ENCODE data around the gene TMEM237.

The TMEM237 gene

GRCh38 chr2:201628545-201628944, 14.8 kb downstream of the TMEM237 start:
- in situ Hi-C loops (cut with MboI; ENCODE audit: low sequenced_read_pairs), result no loop called here
- Histone ChIP-seq H3K27me3 (ENCODE audit: low read depth) (no peaks in the 10 kb centered on the region), H3K4me1 (0 out of 2 replicates have a peak, but pooled peaks cover 5% of the 10 kb centered on the region), H3K36me3 (replicated peaks) (peaks cover 13% of the 10 kb centered on the region; the same call in 1 of the 2 replicates), H3K9me3 (no peaks in the 10 kb centered on the region), H3K4me3 (no peak overlapping the region)
- DNase-seq (ENCODE audit: low spot score in 2 of 2), result no peak

DNA sequence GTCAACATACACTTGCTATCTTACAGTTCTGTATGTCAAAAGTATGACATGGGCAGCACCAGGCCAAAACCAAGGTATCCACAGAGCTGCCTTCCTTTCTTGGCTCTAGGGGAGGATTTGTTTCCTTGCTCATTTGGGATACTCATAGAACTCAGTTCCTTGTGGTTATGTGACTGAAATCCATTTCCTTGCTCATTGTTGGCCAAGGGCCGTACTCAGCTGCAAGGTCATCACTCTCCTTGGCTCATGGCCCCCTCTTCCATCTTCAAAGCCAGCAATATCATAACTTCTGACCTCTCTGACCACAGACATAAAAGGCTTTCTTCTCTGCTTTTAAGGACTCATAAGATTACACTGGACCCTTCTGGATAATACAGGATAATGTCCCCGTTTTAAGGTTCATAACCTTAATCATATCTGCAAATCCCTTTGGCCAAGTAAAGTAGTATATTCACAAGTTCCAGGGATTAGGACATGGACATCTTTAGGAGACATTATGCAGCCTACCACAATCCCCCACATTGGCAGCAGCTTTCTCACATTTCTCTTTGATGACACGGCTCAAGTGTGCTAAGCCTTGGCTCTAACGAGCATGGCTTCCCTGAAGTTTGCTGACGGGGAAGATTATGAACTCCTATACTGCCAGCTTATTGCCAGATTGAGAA, 20.9 kb downstream of the TMEM237 start:
- H3K9me3 ChIP-seq, result no peaks in the 10 kb centered on the region
- no peaks in the 10 kb centered on the region for H3K27me3 ChIP-seq (ENCODE audit: low read depth)
- in situ Hi-C loops (cut with MboI; ENCODE audit: low sequenced_read_pairs), result no loop called here
- H3K36me3 ChIP-seq (replicated peaks), result no peaks in the 10 kb centered on the region
- H3K4me3 ChIP-seq, result no peak overlapping the region
- no peak for DNase-seq (ENCODE audit: low spot score in 2 of 2)
- no peaks in the 10 kb centered on the region for H3K4me1 ChIP-seq

- in situ Hi-C loops (cut with MboI; ENCODE audit: low sequenced_read_pairs), result no loop called here
- no peaks in the 10 kb centered on the region for H3K9me3 ChIP-seq
- no peaks in the 10 kb centered on the region for H3K27me3 ChIP-seq (ENCODE audit: low read depth)
These were observed 21.9 kb downstream of the TMEM237 start for GRCh38 chr2:201621293-201621999.

DNA sequence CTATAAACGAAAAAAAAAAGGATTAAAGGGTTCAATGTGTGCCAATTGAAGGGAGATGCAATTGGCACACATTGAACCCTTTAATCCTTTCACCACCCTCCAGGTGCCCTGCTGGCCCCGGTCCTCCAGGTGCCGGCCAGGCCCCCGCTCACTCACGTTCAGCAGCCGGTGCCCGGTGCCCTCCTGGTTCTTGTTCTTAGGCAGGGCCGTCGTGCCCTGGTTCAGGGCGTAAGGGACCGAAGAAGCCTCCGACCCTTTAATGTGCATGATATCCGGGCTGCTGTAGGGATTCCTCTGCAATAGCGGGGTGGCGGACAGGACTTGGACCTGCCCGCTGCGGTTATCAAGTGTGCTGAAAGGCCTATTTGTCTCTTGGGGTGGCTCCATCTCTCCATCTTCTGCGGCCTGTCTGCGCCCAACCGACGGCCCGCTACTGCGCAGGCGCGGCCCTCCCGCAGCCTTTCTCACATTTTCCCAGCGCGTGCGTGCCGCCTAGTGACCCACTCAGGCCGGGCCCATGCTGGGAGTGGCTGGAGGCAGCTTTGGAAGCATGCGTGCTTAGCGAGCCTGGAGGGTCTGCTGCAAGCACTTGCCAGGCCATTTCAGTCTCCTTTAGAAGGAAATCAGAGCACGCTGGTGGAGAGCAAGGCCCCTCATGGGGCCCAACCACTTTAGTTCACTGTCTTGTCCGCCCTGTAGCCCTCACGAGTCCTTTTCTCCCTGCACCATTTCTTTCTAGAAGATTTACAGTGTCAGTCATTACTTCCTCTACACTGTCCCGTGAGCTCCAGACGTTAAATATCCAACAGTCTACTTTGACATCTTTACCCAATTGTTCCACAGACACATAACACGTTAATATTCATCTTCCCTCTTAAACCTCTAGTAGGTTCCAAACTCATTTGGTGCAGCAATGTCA, 24.3 kb downstream of the TMEM237 start:
- Histone ChIP-seq H3K36me3 (replicated peaks) (no peaks in the 10 kb centered on the region), H3K27me3 (ENCODE audit: low read depth) (no peaks in the 10 kb centered on the region), H3K9me3 (no peaks in the 10 kb centered on the region), H3K4me3 (no peak overlapping the region), H3K4me1 (no peaks in the 10 kb centered on the region)
- no peak for DNase-seq (ENCODE audit: low spot score in 2 of 2)
- in situ Hi-C loops (cut with MboI; ENCODE audit: low sequenced_read_pairs), result no loop called here

More at GRCh38 chr2:201621293-201621999, 21.9 kb downstream of the TMEM237 start:
- H3K4me3 ChIP-seq, result no peak overlapping the region
- DNase-seq (ENCODE audit: low spot score in 2 of 2), result no peak
- no peaks in the 10 kb centered on the region for H3K36me3 ChIP-seq (replicated peaks)
- no peaks in the 10 kb centered on the region for H3K4me1 ChIP-seq

- in situ Hi-C loops (cut with MboI; ENCODE audit: low sequenced_read_pairs), result no loop called here
- H3K36me3 ChIP-seq (replicated peaks), result no peaks in the 10 kb centered on the region
- H3K27me3 ChIP-seq (ENCODE audit: low read depth), result peaks cover 23% of the 10 kb centered on the region
- DNase-seq (ENCODE audit: low spot score in 2 of 2), result no peak
- H3K4me3 ChIP-seq, result no peak overlapping the region
- no peaks in the 10 kb centered on the region; the same call in 1 of the 2 replicates for H3K9me3 ChIP-seq
- no peaks in the 10 kb centered on the region; the same call in 1 of the 2 replicates for H3K4me1 ChIP-seq
These were observed 35.3 kb downstream of the TMEM237 start for GRCh38 chr2:201608021-201608420.

DNA sequence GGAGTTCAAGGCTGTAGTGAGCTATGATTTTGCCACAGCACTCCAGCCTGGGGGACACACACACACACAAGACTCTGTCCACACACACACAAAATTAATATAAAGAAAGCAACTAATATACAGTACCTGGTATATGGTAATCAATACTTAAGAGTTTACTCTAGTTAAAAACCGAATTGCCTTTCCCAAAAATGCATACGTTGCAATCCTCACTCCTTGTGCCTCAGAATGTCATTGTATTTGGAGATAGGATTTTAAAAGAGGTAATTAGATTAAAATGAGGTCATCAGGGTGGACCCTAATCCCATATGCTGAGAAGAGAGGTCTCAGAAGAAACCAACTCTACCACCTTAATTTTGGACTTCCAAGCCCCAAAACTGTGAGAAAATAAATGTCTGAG, 35.7 kb downstream of the TMEM237 start:
- no peak overlapping the region for H3K4me3 ChIP-seq
- in situ Hi-C loops (cut with MboI; ENCODE audit: low sequenced_read_pairs), result no loop called here
- no peaks in the 10 kb centered on the region; the same call in 1 of the 2 replicates for H3K9me3 ChIP-seq
- H3K27me3 ChIP-seq (ENCODE audit: low read depth), result peaks cover 24% of the 10 kb centered on the region
- H3K4me1 ChIP-seq, result peaks cover 4% of the 10 kb centered on the region
- DNase-seq (ENCODE audit: low spot score in 2 of 2), result no peak
- no peaks in the 10 kb centered on the region for H3K36me3 ChIP-seq (replicated peaks)

GRCh38 chr2:201600906-201601305, 42.4 kb downstream of the TMEM237 start:
- in situ Hi-C loops (cut with MboI; ENCODE audit: low sequenced_read_pairs), result no loop called here
- Histone ChIP-seq H3K27me3 (ENCODE audit: low read depth) (peaks cover 22% of the 10 kb centered on the region), H3K4me3 (no peak overlapping the region), H3K9me3 (peaks cover 2% of the 10 kb centered on the region; the same call in 1 of the 2 replicates), H3K4me1 (peaks cover 4% of the 10 kb centered on the region), H3K36me3 (replicated peaks) (no peaks in the 10 kb centered on the region)
- no peak for DNase-seq (ENCODE audit: low spot score in 2 of 2)

DNA sequence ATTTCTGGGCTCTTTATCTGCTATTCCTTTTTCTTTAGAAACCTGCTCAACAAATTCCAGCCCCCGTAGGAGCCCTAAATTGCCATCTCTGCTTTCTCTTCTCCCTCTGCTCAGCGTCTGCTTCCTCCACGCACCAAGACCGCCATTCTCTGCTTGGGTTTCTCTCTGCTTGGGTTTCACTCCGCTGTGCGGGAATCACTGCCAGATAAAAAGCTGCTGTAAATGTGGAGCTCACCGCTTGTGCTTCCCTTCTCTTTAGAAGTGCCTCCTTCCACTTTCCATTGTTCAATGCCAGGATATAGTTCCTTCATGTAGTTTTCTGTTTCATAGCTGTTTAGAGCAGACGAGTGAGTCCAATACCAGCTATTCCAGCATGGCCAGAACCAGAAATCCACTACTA, 45.9 kb downstream of the TMEM237 start:
- Histone ChIP-seq H3K4me3 (no peak overlapping the region), H3K36me3 (replicated peaks) (no peaks in the 10 kb centered on the region), H3K4me1 (no peaks in the 10 kb centered on the region), H3K9me3 (peaks cover 2% of the 10 kb centered on the region; the same call in 1 of the 2 replicates), H3K27me3 (ENCODE audit: low read depth) (no peaks in the 10 kb centered on the region)
- in situ Hi-C loops (cut with MboI; ENCODE audit: low sequenced_read_pairs), result no loop called here
- no peak for DNase-seq (ENCODE audit: low spot score in 2 of 2)

GRCh38 chr2:201580486-201580885, 62.8 kb downstream of the TMEM237 start:
- in situ Hi-C loops (cut with MboI; ENCODE audit: low sequenced_read_pairs), result no loop called here
- no peak for DNase-seq (ENCODE audit: low spot score in 2 of 2)
- H3K9me3 ChIP-seq, result no peaks in the 10 kb centered on the region

GRCh38 chr2:201579536-201579935, 63.8 kb downstream of the TMEM237 start:
- H3K9me3 ChIP-seq, result no peaks in the 10 kb centered on the region
- H3K27me3 ChIP-seq (ENCODE audit: low read depth), result 0 out of 2 replicates have a peak, but pooled peaks cover 6% of the 10 kb centered on the region
- H3K4me1 ChIP-seq, result no peaks in the 10 kb centered on the region
- no peak overlapping the region for H3K4me3 ChIP-seq
- no peaks in the 10 kb centered on the region for H3K36me3 ChIP-seq (replicated peaks)
- DNase-seq (ENCODE audit: low spot score in 2 of 2), result no peak
- in situ Hi-C loops (cut with MboI; ENCODE audit: low sequenced_read_pairs), result no loop called here

More at GRCh38 chr2:201580486-201580885, 62.8 kb downstream of the TMEM237 start:
- Histone ChIP-seq H3K4me1 (no peaks in the 10 kb centered on the region), H3K4me3 (no peak overlapping the region), H3K27me3 (ENCODE audit: low read depth) (peaks cover 12% of the 10 kb centered on the region), H3K36me3 (replicated peaks) (no peaks in the 10 kb centered on the region)

DNA sequence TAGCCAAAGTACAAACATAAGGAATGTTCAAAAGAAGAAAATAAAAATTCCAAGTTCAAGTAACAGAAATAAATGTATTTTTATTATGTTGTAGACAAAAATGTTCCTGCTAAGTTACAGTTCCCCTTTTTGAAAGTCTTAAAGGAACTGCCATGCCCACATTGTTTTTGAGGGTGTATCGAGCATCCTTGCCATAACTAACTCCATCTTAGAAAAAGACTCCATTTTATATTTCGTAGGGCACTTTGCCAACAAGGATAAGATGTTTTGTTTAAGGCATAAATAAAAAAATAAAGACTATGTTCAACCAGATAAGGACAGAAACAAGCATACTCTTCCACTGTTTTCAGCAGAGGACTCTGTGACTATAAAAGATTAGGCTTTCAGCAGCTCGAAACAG, 67.3 kb downstream of the TMEM237 start:
- in situ Hi-C loops (cut with MboI; ENCODE audit: low sequenced_read_pairs), result no loop called here
- no peaks in the 10 kb centered on the region for H3K9me3 ChIP-seq
- H3K36me3 ChIP-seq (replicated peaks), result no peaks in the 10 kb centered on the region
- H3K27me3 ChIP-seq (ENCODE audit: low read depth), result 0 out of 2 replicates have a peak, but pooled peaks cover 9% of the 10 kb centered on the region
- H3K4me3 ChIP-seq, result no peak overlapping the region
- H3K4me1 ChIP-seq, result no peaks in the 10 kb centered on the region
- DNase-seq (ENCODE audit: low spot score in 2 of 2), result no peak

DNA sequence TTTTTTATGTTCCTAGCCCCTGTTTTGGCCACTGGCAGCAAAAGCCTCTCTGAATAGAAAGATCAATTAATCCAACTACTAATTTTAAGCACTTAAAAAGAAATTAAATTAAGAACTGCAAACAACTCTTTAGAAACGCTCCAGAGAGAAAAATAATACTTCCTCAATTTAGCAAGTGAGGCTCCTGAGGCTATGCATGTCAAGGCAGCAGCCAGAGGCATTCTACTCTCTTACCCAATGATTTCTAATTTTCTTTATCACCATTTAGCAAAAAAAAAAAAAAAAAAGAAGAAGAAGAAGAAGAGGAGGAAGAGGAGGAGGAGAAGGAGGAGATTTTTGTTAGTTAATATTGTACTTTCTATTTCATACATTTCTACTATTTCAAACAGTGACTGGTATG, 68.5 kb downstream of the TMEM237 start:
- no peak for DNase-seq (ENCODE audit: low spot score in 2 of 2)
- Histone ChIP-seq H3K4me3 (no peak overlapping the region), H3K9me3 (no peaks in the 10 kb centered on the region), H3K27me3 (ENCODE audit: low read depth) (0 out of 2 replicates have a peak, but pooled peaks cover 9% of the 10 kb centered on the region), H3K4me1 (no peaks in the 10 kb centered on the region), H3K36me3 (replicated peaks) (no peaks in the 10 kb centered on the region)
- in situ Hi-C loops (cut with MboI; ENCODE audit: low sequenced_read_pairs), result no loop called here

- H3K4me1 ChIP-seq, result no peaks in the 10 kb centered on the region
- 0 out of 2 replicates have a peak, but pooled peaks cover 7% of the 10 kb centered on the region for H3K27me3 ChIP-seq (ENCODE audit: low read depth)
- in situ Hi-C loops (cut with MboI; ENCODE audit: low sequenced_read_pairs), result no loop called here
- H3K9me3 ChIP-seq, result no peaks in the 10 kb centered on the region
- no peak for DNase-seq (ENCODE audit: low spot score in 2 of 2)
- H3K36me3 ChIP-seq (replicated peaks), result no peaks in the 10 kb centered on the region
- no peak overlapping the region for H3K4me3 ChIP-seq
These were observed 70.3 kb downstream of the TMEM237 start for GRCh38 chr2:201572846-201573508.

All from HAP-1 (cell line).